GM19395 (cell line): ENCODE measurements around the gene RFTN1.

Experiments
- ATAC-seq: cut with Tn5 transposase; IDR thresholded peaks from one replicate; pipeline ENCODE4 v1.9.1; 2021; ENCODE audit warnings: mild to moderate bottlenecking, moderate library complexity; ENCODE audit not compliant: unreplicated experiment

The RFTN1 gene

GRCh38 chr3:16335333-16335732, 178.2 kb downstream of the RFTN1 start:
- ATAC-seq: no peak

- ATAC-seq: no peak
Observed at GRCh38 chr3:16334909-16335308, 178.6 kb downstream of the RFTN1 start.

DNA sequence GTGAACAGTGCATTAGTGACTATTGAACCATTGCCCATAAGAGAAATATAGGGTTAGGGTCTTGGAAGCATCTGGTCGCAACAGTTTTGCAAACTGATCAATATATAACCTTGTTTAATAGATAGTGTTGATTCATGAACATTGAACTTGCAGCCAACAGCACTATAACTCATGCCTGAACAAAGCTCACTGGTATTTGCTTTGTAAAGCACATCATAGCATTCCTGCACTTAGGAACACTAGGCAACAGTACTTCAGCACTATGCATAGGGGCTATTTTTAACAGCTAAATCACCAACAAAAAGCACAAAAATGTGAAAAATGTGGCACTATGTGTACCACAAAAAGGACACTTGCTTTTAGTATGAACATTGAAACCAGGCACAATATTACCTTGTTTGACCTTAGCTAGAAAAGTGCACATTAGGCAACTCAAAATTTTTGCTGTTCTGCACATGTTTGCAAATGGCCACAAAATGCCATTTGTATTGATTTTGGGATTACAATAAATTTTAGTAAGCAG, 180.5 kb downstream of the RFTN1 start:
- no peak for ATAC-seq

GRCh38 chr3:16331319-16331883, 182.1 kb downstream of the RFTN1 start:
- ATAC-seq: no peak

GRCh38 chr3:16330351-16330750, 183.1 kb downstream of the RFTN1 start:
- ATAC-seq: no peak

DNA sequence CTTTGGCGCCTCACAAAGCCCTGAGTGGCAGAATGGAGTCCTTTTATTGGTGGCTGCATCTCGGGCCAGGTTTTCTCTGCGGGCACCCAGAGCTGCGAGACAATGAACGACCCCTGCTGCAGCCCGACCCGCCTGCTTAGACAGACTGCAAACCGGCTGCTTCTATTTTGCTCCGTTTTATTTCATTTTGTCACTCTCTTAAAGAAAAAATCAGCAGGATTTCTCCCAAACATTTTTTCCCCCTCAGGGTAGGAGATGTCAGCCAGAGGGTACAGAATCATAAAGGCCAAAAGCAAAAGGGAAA, 183.7 kb downstream of the RFTN1 start:
- ATAC-seq: no peak

DNA sequence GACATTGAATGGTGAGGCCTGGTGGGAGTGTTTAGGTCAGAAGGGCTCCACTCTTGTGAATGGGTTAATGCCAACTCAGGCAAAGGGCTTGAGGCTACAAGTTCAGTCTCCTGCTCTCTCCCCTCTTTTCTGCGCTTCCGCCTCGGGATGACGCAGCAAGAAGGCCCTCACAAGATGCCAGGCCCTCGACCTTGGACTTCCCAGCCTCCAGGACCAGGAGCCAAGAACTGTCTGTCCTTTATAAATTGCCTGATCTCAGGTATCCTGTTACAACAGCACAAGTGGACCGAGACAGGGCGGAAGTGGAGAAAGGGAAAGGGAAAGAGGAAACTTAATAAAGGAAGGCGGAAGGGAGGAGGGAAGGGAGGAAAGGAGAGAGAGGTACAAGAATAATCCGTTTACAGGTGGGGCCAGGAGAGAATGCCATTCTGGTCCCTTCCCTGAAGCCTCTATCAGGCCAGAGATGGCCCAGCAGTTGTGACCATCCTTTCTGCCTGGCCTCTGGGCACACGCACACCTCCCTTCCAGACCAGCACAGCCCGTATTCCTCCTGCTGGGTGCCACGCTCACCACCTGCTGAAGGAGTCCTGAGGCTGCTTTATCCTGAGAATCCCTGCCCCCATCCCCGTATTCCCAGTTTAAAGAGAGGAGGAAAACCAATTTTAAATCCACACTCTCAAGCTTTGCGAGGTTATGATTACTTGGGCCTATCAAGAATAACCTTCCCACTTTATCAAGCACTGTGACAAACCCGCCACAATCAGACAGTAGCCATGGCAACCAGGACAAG, 184.3 kb downstream of the RFTN1 start:
- ATAC-seq: no peak

GRCh38 chr3:16328124-16328523, 185.4 kb downstream of the RFTN1 start:
- no peak for ATAC-seq

DNA sequence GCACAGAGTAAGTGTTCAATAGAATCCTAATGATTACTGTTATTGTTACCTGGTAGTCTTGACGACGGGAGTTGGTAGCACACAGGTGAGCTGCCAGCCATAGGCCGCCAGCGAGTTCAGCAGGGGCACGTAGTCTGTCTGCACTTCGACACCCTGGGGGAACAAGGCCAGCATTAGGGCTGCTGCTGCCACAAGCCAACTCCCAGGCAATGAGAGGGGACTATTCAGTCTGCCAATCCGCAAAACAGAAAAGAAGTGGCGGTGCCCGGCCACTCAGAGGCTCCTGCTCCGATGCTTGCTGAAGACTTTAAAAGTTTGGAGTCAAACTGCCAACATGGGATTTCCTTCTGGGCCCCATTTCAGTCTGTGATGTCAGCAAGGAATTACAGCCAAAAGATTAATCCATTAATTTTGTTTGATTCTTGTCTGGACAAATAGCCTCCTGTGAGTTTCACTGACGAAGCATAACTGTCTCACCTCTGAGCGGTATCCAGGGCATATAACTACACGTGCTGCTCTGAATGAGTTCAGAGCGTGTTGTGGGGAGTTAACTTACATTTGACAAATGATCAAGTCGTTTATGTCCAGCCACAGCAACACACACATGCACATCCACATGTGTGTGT, 186.7 kb downstream of the RFTN1 start:
- ATAC-seq: no peak

- no peak for ATAC-seq
Observed at GRCh38 chr3:16325850-16326249, 187.6 kb downstream of the RFTN1 start.

- no peak for ATAC-seq
Observed at GRCh38 chr3:16323737-16324136, 189.8 kb downstream of the RFTN1 start.

DNA sequence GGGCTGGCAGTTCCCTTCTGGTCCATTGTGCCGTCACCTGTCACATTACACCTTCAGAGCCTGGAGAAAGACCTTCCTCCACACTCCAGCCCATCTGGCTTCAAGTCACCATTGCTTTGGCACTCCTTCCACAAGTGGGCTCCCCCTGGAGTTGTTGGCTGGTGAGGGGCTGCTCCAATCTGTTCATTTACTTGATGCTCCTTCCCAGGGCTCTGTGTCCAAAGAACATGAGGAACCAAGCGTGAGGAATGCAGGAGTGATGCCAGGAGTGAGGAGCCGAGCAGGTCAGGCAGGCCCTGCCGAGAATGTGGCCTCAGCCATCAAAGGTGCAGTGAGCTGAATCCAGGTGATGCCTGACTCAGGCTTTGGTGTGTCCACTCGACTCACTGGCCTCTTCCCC, 191.3 kb downstream of the RFTN1 start:
- no peak for ATAC-seq

DNA sequence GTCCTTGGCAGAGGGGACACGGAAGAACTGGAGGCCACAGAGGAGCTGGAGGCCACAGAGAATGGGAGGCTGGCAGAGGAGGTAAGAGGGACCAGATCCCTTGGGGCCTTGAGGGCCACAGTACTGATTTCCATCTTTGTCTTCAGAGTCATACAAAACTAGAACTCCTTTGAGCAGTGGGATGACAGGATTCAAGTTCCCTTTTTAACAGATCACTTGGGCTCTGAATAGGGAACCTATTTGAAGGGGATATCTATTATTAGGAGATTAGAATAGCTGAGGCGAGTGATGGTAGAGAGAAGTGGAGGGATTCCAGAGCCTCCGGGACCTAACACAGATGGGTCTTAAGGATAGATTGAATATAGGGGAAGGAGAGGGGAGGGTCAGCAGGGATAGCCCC, 192.8 kb downstream of the RFTN1 start:
- ATAC-seq: no peak

DNA sequence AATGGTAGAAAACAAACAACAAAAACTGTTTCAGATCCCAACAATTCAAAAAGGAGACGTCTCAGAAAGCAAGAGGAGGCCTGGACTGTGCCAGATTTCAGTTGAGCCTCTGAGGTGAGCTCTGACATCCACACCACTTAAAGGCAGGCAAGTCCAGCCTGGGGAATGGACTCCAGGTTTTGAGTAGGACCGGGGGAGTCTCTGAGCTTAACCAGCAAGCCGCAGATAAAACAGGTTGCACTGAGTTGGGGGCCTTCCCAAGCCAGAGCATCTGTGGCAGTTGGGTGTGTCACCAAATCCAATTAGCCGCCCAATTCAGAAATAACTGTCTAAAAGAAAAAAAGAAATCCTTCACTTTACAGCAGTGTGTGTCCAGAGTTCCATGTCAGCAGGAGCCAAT, 193.8 kb downstream of the RFTN1 start:
- ATAC-seq: no peak

- ATAC-seq: no peak
Observed at GRCh38 chr3:16319307-16319706, 194.2 kb downstream of the RFTN1 start.

DNA sequence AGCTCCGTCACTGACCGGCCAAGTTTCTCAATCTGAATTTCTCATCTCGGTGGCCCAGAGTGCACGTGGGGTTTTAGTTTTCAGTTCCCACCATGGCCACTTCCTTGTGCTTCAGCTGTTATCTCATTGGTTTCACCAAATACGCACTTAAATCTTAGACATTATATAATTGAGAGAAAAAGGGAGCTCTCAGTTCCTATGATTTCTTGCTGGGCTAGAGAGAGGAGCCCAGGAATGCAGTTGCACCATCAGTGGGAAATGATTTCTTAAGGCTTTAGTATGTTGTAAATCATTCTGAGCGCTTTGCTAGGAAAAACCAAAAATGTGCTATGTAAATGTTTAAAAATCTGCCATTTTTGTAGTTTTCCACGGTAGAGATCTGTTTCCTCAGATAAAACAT, 195.3 kb downstream of the RFTN1 start:
- no peak for ATAC-seq

- no peak for ATAC-seq
Observed at GRCh38 chr3:16317561-16317945, 195.9 kb downstream of the RFTN1 start.

DNA sequence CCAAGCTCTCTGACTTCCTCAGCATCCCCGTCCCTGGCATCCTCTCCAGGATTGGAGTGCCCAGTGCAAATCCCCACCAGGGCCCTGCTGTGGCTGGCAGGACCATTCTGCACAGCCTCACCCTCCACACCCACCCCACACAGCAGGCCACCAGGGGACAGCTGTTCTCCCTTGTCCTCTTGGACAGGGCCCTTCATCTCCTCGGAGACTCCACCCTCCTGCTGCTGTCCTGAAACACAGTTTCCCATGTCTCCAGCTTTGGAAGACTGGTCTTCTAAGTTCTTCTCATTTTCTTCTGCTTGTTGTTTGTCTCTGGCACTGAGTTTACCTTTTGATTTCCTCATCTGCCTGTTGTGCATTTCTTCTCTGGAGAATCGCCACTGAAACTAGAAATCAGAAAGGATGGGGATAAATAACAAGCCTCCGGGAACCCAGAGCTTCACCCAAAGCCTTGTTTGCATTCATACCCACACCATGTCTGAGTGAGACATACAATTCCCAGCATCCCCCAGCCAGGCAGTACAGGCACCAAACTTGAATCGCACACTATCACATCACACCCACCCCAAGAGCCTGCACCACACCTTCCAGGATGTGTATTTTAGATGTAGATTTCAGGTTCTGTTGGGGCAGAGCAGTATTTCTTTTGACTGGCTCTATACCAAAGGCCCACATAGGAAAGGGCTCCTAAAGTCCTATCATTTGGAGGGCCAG, 196.5 kb downstream of the RFTN1 start:
- ATAC-seq: no peak

DNA sequence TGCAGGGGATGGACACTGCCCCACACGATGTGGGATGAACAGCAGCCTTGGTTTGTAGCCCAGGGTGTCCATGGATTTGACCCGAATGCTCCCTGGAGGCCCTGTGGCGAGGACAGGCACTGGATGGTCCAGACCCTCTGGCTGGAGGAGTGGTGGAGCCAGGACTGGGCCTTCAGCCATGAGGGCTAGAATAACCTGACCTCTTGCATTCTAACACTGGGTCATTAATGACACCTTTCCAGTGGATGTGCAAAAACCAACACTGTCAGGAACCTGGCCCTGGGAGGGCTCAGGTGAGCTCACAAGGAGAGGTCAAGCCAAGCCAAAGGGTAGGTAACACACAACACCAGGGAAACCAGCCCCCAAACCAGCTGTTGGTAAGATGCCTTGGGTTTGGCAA, 197.1 kb downstream of the RFTN1 start:
- no peak for ATAC-seq

- no peak for ATAC-seq
Observed at GRCh38 chr3:16315623-16316022, 197.9 kb downstream of the RFTN1 start.

DNA sequence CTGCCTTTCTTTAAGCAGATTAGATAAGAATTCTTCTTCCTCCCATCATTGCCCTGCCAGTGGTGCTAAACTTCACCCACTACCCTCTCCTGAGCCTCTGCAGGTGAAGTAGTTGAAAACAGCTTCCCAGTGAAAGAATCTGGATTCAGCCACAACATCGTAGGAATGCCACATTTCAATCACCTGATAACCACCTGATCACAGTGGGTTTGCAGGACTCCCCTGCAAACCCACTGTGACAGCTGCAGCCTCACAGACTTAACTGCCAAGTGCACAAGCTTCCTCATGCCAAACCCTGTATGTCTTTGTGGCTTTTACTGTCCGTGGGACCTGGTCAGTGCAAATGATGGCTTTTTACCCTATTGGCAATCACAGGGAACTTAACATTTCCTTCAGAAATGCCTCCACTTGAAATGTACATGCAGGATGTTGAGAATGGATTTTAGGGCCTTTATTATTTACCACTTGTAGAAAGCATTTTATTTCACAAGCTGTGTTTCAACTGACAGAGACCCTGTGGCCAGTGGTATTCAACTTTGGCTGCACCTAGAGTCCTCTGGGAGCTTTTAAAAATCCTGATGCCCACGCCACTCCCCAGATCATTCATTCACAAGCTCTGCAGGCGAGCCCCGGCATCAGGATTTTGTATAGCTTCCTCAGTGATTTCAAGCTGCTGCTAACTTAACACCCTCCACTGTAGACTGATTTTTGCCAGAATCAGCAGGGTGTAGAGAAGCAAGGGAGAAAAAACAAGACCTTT, 199.4 kb downstream of the RFTN1 start:
- ATAC-seq: no peak
